ENCODE data around the gene MCUR1. TPM values are rescaled to one million over a fixed set of nuclear protein-coding genes. Genes with fewer than 3 reads are reported as not detected.
"Not testable (repeated sequence)": the region's sequence is repeated elsewhere in the genome, so short reads cannot be mapped to it uniquely, and the experiment has no call there.

The MCUR1 gene
- total RNA-seq, 1 donor from 2014 or later, result 22.7 TPM

DNA sequence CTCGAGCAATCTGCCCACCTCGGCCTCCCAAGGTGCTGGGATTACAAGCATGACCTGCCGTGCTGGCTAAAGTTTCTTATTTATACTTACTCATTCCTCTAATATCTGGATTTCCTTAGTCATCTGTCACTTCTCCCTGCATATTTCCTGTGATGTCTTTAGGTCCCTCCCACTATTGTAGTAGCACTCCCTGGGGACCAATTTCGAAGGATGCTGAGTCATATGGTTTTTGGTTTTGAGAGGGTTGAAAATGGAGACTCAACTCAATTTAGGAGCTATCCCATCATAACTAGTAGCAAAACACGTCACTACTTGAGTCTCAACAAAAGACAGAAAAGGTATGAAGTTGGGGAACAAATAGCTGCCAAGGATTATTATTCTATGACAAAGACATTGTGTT, 20.2 kb downstream of the MCUR1 start:
- DNase-seq (ENCODE audit: low spot score), result no peak
- intact Hi-C loops (cut with DNase I), result no loop called here
- ATAC-seq, result no peak

DNA sequence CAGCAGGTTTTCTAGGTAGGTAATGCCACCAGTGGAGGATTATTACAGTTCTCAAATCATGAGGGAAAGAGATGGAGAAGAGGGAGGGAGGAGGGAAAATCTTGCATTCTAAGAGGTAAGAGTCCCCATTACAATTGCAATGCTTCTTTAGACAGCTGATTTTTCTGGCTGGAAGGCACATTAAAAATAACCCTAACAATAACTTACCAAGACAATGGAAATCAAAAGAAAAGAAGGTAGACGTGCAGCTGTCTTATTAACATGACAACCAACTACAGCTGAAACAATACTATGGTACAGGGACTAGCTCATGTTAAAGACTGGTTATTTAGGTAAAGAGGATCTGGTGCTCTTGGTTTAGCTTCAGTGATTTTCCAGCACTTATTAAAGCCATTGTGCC, 24.6 kb downstream of the MCUR1 start:
- DNase-seq (ENCODE audit: low spot score) (no peak), ATAC-seq (no peak)
- intact Hi-C loops (cut with DNase I), result no loop called here

DNA sequence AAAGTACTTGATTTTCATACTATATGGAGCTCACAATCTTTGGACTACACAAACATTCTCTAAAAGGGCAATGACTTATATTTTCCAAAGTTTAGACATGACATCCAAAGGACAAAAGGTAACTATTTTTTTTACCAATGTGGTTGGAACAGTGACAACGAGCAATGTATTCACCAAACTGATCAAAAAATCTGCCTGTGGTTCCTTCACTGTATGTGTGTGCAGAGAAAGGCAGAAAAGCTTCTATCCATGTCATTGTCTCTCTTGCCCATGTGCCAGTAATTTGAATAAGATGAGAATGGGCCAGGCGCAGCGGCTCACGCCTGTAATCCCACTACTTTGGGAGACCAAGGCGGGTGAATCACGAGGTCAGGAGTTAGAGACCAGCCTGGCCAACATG, 25.5 kb downstream of the MCUR1 start:
- ATAC-seq (no peak), DNase-seq (ENCODE audit: low spot score) (no peak)
- intact Hi-C loops (cut with DNase I), result no loop called here

DNA sequence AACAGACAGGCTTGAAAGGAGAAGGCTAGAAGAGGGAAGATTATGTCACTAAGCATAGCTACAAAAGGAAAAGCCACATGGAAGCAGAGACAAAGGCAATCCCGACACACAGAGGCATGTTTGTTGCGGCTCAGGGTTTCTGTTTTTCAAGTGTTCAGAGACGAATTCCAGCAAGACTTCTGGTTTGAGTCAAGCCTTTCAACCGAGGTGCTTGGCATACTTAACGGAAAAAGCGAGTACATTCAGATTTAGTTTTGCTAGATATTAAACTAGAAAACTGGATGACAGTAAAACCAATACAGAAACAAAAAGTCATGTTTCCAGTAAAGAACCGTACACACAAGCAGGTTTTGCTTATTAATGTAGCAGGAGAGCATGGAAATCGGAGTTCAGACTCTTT, 27.2 kb downstream of the MCUR1 start:
- DNase-seq (ENCODE audit: low spot score), result no peak
- peak; percentile 45 for ATAC-seq
- intact Hi-C loops (cut with DNase I), result no loop called here

DNA sequence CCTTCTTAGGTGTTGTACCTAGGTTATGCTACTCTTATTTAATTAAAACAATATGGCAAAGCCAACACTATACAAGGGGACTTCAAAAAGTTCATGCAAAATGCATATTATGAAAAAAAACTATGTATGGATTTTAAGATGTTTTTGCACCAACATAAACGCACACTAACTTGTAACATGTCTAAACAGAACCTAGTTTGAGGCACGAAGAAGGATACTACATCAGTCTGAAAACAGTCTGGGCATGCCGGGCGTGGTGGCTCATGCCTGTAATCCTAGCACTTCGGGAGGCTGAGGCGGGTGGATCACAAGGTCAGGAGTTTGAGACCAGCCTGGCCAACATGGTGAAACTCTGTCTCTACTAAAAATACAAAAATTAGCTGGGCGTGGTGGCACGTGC, 34.2 kb downstream of the MCUR1 start:
- intact Hi-C loops (cut with DNase I); DNase-seq (ENCODE audit: low spot score); ATAC-seq: not testable (repeated sequence)

DNA sequence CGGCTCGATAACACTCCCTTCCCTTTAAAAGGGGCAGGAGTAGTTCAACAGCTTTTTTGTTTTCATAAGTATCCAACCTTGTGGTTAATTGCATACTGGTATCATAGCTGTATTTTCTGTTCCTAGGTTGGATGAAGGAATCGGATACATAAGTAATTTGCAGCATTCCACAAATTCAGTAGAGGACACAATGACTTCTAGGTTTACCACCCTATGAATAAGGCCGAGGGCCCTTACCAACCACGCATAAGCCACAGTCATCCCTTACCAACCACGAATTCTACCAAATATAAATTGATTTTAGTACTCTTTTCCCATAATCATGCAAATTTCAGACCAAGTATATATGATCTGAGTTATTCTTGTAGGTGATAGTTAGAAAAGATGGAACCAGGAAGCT, 36.3 kb downstream of the MCUR1 start:
- ATAC-seq (no peak), DNase-seq (ENCODE audit: low spot score) (no peak)
- intact Hi-C loops (cut with DNase I), result no loop called here

DNA sequence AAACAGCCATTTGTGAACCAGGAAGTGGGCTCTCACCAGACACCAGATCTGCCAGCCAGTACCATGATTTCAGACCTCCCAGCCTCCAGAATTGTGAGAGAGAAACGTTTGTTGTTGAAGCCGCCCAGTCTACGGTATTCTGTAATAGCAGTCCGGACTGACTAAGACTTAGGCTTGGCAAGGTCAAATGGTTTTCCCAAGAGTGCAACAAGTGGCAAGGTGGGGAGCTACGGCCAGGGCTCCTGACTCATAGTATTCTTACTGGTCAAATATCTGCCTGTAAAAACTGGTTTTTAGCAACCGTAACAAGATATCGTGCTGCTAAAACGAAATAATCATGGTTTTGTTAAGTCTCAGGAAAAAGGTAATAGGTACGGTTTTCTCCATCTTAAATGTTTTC, 37.8 kb downstream of the MCUR1 start:
- intact Hi-C loops (cut with DNase I), result no loop called here
- no peak for DNase-seq (ENCODE audit: low spot score)
- no peak for ATAC-seq

DNA sequence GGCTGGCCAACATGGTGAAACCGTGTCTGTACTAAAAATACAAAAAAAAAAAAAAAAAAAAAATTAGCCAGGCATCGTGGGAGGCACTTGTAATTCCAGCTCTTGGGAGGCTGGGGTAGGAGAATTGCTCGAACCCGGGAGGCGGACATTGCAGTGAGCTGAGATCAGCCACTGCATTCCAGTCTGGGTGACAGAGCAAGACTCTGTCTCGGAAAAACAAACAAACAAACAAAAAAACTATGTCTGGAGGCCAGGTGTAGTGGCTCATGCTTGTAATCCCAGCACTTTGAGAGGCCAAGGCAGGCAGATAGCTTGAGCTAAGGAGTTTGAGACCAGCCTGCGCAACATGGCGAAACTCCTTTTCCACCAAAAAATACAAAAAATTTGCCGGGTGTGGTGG, 38.9 kb downstream of the MCUR1 start:
- intact Hi-C loops (cut with DNase I); ATAC-seq; DNase-seq (ENCODE audit: low spot score): not testable (repeated sequence)

DNA sequence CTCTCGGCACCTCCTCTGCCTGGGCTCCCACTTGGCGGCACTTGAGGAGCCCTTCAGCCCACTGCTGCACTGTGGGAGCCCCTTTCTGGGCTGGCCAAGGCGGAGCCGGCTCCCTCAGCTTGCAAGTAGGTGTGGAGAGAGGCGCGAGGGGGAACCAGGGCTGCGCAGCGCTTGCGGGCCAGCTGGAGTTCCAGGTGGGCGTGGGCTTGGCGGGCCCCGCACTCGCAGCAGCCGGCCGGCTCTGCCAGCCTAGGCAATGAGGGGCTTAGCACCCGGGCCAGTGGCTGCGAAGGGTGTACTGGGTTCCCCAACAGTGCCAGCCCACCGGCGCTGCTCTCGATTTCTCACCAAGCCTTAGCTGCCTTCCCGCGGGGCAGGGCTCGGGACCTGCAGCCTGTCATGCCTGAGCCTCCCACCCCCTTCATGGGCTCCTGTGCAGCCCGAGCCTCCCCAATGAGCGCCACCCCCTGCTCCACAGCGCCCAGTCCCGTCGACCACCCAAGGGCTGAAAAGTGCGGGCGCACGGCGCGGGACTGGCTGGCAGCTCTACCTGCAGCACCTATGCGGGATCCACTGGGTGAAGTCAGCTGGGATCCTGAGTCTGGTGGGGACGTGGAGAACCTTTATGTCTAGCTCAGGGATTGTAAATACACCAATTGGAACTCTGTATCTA, 41.9 kb downstream of the MCUR1 start:
- DNase-seq (ENCODE audit: low spot score), result peak; percentile 54
- ATAC-seq; intact Hi-C loops (cut with DNase I): not testable (repeated sequence)

DNA sequence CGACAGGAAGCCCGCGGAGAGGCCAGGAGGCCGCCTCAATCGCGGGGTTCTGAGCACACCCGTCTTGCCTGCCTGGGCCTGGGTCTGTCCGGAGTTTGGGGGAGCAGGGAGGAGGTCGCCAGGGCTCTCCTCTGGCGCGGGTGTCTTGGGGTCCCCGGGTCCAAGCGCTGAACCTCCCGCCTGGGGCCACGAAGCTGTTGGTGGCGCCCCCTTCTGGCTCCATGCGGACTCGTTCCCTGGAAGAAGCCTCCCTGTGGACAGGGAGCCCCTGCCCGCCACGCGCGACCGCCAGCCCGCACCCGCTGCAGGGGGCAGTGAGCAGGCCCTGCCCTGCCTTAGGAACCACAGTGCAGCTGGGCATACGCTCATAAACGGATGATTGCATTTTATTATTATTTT, 44.7 kb downstream of the MCUR1 start:
- no peak for DNase-seq (ENCODE audit: low spot score)
- intact Hi-C loops (cut with DNase I), result no loop called here

DNA sequence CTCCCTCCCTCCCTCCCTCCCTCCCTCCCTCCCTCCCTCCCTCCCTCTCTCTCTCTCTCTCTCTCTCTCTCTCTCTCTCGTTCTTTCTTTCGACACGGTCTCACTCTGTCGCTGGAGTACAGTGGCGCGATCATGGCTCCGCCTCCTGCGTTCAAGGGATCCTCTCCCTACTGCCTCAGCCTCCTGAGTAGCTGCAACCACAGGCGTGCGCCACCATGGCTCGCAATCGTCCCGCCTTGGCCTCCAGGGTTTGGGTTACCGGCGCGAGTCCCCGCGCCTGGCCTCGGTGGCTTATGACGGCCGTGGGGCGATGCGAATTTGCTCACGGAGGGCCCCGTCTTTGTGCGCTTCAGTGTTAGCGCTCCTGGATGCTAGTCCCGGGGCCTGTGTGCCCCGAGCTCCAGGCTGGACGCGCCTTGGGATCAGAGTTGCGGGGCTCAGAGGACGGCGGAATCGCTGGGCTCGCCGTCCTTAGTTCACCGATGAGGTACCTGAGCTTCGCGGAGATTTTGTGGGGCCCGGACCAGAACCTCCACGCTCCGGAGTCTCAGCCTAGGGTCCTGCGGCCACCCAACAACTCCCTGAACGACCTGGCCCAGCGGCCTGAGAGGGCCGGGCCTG, 45.2 kb downstream of the MCUR1 start:
- no peak for ATAC-seq
- DNase-seq (ENCODE audit: low spot score), result peak; percentile 56
- intact Hi-C loops (cut with DNase I), result no loop called here

More for the DNA sequence above, 44.7 kb downstream of the MCUR1 start:
- ATAC-seq, result no peak

DNA sequence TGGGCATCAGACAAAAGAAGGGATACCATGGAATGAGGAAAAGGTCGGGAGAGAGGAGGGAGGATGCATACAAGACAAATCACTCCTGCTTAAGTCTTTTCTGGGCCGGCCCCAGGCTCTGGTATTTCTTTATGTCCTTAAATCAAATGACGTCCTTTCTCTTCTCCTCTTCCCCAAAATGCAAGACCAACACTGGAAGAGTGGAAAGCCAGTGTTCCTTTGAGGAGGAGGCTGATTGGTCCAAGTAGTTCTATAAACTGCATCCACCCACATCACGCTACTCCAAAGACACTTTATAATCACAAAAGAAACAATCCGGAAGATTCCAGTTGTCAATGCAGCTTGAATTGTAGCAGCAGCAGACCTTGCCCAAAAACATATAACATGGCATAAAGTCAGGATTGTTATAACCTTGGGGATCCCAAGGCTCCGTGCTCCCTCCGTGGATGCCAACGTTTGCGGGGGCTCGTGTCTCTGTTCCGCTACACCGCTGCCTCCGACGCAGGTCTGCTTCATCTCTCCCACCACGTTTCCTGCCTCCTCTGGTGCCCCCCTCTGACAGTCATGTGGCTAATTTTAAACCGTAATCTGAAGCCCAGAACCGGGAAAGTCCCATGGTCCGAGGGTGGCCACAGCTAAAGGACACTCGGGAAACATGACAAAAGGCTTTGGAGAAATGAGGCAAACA, 47.1 kb downstream of the MCUR1 start:
- intact Hi-C loops (cut with DNase I), result no loop called here
- DNase-seq (ENCODE audit: low spot score), result peak; percentile 73
- ATAC-seq, result peak; percentile 90

DNA sequence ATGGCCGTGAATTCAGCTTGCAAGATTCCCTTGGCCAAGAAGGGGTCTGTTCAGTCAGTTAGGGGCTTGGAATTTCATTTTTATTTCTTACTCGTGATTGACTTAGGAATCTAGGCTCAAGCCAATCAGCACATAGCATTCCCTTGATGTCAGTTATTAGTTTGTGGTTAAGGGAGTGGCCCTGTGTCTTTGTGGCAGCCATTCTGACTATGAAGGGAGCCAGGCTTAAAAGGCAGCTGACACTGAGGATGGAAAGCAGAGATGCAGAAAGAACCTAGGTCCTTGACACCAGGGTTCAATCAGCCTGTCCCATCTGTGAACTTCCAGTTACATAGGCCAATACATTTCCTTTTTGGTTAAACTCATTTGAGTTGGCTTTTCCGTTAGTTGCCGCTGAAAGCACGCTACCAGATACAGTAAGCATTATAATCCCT, 48.1 kb downstream of the MCUR1 start:
- peak; percentile 42 for ATAC-seq
- DNase-seq (ENCODE audit: low spot score), result peak; percentile 36
- intact Hi-C loops (cut with DNase I), result no loop called here

DNA sequence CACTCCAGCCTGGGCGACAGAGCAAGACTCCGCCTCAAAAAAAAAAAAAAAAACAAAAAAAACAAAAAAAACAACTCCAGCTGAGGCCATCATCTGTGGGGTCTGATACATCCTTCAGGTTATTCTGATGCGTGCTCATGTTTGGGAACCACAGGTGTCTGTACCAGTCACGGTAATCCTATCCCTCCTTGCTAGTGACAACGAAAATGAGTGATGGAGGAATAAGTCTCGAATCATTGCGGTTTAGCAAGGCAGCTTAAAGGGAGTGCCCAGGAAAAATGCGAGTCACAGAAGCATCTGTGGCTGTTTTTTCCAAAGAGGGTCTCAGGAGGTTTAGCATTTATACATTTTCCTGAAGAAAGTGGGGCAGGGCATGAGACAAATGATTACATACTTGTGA, 48.8 kb downstream of the MCUR1 start:
- intact Hi-C loops (cut with DNase I), result no loop called here
- no peak for ATAC-seq

DNA sequence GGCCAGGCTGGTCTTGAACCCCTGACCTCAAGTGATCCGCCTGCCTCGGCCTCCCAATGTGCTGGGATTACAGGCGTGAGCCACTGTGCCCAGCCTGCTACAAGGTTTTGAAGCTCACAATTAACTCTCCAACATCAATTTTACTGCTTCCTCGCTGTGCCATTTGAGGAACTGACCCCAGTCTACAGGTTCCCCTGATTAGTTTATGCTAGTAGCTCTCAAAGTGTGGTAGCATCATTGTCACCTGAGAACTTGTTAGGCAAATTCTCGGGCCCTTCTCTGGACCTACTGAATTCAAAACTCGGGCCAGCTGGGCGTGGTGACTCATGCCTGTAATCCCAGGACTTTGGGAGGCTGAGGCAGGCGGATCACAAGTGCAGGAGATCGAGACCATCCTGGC, 49.4 kb downstream of the MCUR1 start:
- ATAC-seq (no peak), DNase-seq (ENCODE audit: low spot score) (no peak)
- intact Hi-C loops (cut with DNase I), result no loop called here

More for the DNA sequence above, 48.8 kb downstream of the MCUR1 start:
- DNase-seq (ENCODE audit: low spot score), result no peak

DNA sequence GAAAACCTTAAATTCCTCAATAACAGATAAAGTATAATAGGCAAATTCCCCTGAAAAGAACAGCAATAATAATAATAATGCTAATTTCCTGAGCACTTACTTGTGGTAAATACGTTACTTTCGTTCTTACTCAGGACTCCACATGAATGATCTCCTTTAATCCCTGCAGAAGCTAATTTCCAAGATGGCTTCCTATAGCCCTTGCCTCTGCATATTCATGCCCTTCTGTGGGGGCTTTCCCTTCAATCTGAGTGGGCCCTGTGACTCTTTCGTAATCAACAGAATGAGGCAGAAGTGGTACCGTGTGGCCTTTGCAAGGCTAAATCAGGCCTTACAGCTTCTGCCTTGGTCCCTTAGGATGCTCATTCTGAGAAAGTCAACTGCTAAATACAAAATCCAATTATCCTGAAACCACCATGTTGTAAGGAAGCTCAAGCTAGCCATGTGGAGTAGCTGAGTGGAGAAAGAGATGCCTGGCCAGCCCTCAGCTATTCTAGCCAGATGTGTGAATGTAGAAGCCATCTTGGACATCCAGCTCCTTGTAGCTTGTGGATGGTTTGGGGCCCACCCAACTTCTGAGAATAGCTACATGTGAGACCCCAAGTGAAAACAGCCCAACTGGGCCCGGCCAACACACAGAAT, 50.5 kb downstream of the MCUR1 start:
- DNase-seq (ENCODE audit: low spot score) (no peak), ATAC-seq (no peak)
- intact Hi-C loops (cut with DNase I), result no loop called here

DNA sequence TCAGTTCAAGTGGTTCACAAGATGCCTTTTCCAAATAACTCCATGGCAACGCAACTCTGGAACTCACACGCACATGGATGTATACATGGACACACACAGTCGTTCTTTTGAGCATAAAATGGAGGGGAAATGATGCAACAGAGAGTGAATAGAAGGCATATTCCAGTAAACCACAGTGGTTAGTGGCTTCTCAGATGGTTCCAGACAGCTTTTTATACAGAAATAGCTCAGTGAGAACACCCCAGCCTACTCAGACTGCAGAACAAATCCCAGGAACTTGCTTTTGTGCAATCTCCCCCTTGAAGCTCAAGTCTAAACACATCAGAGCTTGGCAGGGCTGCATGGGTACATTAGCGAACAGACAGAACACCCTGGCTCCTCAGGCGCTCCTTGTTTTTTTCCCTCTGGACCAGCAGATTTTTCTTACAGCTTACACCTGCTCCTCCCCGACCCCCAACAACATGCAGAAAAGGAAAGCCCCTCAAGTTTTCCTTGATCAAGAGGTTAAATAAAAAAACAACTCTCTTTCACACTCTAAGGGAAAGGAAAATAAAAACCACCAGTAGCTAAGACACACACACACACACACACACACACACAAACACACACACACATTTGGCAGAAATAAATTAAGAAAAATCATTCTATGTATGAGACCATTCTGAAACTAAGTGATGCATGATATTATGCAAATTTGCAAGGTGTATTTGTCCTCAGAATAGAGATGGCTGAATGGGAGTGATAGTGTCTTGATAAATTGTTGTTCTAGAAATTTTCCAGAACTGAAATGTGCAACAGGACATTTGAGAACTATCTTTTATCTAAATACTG, 51.5 kb downstream of the MCUR1 start:
- intact Hi-C loops (cut with DNase I), result no loop called here
- ATAC-seq, result no peak

DNA sequence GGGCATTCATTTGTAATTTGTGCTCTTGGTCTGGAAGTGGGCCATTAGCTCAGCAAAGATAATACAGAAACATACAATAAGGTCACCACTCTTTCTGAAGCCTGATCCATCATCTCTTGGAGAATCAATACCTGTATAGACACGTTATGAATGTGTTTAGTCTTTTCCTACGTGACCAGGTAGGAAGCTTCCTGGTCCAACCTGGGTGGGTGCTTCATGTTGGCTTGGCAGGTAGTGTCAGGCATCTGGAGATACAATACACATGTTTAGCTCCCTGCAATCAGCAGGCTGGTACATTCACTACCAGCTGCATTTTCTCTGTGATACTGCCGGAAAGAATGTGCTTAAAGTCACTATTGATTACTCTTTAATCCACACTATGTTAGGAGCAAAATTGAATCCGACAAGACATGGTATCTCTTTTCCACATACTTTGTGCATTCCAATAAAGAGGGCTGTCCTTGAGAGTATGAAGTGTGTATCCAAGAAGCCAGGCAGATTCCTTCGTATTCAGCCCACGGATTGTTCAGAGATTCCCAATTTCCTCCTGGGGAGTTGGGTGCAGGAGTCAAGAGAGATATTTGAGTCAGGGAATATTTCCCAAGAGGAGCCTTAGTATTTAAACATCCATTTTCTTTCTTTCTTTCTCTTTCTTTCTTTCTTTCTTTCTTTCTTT, 52.9 kb downstream of the MCUR1 start:
- intact Hi-C loops (cut with DNase I), result no loop called here
- DNase-seq (ENCODE audit: low spot score) (no peak), ATAC-seq (no peak)

More for the DNA sequence above, 51.5 kb downstream of the MCUR1 start:
- DNase-seq (ENCODE audit: low spot score), result no peak

Measured in sciatic nerve (tissue), 2 donors.